GM19328 (cell line): ENCODE data around the gene CREBL2.

Experiments used
- ATAC-seq: cut with Tn5 transposase; IDR thresholded peaks from one replicate; pipeline ENCODE4 v1.9.1; 2021; ENCODE audit warnings: mild to moderate bottlenecking, moderate library complexity; ENCODE audit not compliant: unreplicated experiment

The CREBL2 gene

DNA sequence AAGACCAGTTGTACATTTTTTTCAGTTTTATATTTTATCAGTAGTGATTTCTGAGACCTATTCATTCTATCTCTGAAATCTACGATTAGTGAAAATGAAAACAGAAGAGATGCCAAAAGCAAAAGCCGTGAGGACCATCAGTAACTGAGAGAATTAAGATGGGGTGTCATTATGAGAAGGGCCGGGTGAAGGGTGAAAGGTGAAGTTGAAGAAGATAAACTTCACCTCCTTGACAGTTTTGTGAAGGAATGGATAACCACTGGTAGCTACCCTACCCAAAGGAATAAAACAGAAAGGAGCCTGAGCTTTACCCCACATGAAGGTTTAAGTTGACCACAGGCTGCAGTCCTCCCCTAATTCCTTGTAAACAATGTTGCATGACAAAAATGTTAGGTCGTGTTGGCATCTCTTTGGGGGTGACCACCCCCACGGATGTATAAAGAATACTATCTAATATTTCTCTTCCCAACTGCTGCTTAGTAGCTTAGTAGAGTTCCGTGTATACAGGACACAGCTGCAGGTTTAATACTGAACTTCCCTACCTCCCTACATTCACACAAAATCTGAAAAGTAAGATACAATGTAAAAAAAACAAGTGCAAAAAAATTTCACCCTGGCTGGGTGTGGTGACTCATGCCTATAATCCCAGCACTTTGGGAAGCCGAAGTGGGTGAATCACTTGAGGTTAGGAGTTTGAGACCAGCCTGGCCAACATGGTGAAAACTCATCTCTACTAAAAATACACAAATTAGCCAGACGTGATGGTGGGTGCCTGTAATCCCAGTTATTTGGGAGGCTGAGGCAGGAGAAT, 60.4 kb downstream of the CREBL2 start:
- ATAC-seq: no peak

DNA sequence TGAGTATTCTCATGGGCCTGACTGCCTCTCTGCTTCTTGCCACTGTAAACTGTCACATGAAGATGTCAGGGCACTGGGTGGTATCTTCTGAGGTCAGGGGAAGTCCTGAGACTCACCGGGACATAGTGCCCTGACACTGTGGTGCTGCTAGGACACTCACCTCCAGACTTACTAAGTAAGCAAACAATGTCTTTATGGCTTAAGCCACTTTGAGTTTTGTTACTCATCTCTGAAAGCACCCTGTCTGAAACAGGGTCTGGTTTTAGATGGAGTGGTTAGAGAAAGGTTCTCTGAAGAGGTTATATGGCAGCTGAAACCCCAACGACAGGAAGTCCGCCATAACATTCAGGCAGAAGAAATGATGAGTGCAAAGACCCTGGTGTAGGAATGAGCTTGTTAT, 61.6 kb downstream of the CREBL2 start:
- ATAC-seq: no peak

DNA sequence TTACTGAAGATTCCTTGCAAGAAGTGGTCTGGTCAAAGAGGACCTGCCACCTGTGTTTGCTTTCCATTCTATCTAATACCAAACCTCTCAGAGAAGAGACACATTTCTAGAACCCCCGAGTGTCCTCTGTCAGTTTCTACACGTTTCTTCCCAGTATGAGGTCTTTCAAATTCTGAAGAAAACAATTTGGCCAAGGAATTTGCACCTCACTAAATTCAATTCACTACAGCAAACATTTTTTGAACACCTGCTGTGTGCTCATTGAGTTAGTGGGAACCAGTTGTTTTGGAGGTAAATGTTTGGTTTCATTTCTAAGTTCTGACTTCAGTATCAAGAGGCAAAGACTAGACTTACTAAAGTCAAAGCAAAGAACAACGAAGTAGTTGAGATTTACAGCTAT, 64.9 kb downstream of the CREBL2 start:
- ATAC-seq: no peak

DNA sequence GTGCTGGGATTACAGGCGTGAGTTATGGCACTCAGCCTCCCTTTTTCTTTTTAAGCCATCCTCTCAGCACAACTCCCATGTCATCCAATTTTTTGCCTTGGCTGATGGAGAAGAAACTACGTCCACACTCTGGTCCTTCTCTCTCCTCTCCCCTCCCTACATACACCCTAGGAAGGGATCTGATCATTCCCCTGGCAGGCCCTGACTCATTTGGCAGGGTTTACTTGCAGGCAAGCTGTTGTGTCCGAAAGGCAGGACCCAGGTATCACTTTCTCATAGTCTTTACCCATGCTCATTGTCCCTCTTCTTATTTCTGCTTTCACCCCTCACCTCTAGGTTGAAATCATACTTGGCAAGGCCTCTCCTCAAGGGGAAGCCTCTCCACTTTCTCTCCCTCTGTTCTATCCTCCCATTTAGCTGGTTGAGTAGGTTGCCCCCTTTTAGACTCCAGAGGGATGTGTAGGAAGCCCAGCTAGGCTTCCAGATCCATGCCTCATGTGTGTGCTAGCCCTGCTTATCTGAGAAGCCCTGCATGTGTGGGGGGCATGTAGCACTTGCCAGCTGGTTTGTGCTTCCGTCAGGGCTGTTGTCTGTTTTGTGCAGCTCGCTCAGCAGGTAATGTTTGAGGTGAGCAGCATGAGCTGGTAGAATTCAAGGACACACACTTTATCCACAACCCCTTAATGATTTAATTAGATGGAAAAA, 69.5 kb downstream of the CREBL2 start:
- ATAC-seq: no peak

DNA sequence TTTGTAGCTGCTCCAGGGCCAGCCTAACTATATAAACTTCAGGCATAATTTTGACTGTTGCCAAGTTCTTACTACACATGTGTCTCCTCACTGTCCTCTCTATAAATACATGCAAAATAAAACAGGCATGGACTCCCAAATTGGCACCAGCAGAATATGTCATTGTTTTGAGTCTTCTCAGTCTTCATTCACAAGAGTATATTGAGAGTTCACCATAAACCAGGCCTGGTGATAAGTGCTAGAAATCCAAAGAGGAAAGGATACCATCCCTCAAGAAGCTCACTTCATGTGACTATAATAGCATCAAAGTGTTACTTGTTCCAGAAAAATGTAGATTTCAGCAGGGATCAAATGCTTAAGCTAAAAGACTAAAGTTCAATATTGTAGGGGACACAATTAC, 70.6 kb downstream of the CREBL2 start:
- ATAC-seq: no peak

DNA sequence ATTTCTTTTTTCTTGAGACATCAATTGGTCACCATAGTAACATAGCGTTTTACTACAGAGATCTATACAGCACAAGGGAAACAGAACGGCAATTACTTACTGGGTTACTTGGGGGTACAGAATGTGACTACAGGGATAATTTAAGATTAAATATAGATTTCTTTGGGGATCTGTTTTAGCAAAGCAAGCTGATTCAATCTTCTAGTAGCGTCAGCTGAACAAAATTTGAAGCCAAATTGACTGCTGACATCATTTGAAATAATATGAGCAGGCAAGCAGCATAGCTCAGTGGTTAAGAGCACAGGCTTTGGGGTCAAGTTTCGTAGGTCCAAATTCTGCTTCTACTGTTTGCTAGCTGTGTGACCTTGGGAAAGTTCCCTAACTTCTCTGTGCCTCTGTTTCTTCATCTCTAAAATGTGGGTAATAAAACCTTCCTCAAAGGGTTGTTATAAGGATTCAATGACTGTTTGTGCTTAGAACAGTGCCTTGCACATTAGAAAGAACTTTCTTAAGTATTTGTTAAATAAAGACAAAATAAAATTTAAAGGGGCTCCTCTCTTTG, 71.5 kb downstream of the CREBL2 start:
- ATAC-seq: no peak

DNA sequence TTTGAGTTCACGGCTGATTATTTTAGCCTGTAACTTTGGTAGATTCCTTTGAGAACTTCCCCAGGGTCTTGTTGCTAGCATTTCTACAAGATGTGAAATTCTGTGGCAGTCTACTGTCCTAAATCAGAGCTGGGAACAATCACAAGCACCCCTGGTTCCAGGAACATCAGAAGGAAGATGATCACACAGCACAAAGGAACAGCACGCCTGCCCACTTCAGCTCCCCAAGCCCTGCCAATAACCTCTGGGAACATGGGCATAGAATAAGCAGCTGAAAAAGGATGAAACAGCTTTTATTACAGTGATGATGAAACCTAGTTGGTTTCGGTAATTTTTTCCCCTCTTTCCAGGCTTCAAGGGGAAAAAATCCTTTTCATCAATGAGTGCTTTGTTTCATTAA, 72.0 kb downstream of the CREBL2 start:
- ATAC-seq: no peak

DNA sequence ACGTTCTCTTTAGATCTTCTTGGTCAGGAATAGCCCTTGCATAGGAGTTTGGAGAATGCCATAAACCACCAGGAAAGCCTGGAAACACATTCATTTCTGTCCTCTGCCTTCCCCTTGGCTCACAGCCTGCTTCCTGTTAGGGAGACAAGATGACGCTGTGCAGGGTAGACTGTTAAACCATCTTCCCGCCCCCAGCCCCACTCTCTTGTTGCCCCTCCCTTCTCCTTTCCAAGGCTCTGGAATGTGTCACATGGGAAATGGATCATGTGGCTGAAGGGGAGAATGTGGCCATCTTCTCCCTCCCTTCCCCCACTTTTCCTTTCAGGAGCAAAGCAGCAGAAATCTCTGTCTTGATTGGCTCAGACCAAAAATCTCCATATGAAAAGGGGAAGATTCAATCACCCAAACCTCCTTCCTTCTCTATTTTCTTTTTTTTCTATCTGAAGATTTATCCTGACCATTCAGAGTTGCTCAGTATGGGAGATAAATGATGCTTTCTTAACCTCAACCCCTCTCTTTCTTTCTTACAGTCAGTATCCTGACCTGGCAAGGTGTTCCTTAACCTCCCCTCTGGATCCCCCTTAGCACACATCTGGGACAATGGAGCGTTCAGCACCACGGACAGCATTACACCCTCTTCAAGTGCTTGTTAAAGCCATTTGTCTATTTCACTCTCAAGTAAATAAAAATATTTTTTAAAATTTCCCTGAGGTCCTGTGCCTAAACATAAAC, 72.9 kb downstream of the CREBL2 start:
- ATAC-seq: no peak

DNA sequence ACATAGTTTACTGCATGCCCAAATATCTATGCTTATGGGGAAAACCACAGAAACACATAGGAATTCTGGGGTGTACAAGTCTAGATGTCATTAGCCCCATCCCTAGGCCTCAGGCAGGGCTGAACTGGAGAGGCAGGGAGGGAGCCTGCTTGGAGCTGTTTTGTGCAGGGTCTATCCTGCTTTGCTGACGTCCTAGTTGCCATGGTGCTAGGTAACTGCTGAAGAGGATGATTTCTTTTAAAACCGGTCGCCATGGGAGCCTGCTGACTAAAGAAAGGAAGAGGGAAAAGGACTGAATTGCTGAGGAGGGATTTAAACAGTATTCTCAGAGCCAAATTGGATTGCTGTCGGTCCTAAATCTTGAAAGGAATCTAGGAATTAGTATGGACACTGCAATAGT, 73.6 kb downstream of the CREBL2 start:
- ATAC-seq: no peak

DNA sequence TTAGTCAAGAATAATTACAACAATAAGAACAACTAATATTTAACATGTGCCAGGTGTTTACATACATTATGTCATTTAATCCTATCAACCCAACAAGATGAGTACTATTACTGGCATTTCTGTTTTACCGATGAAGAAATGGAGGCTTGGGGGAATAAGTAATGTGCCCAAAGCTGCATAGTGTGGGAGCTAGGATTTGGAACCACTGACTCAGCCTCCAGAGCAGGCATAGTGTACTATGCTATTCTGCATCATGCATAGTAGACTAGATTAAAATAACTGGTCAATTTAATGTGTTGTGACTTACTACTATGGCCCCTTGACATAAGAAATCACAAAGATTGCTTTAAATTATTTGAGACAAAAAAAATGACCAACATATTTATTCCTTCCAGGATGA, 74.8 kb downstream of the CREBL2 start:
- ATAC-seq: no peak

DNA sequence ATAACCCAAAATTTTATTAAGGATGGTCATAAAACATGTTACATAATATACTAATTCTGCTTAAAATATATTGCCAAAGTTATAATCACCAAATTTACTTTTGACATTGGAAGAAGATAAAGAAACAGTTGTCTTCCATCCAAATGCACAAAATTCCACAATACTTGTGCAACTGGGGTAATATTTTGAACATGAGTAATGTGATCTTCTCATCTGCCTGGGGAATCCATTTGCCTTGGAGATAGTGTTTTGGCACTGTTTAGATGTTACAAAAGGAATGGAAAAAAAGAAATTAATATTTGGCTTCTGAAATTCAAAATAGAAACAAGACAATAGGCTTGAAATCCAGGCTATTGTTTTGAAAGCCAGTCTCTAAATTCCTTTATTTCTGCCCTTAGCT, 75.2 kb downstream of the CREBL2 start:
- ATAC-seq: no peak

DNA sequence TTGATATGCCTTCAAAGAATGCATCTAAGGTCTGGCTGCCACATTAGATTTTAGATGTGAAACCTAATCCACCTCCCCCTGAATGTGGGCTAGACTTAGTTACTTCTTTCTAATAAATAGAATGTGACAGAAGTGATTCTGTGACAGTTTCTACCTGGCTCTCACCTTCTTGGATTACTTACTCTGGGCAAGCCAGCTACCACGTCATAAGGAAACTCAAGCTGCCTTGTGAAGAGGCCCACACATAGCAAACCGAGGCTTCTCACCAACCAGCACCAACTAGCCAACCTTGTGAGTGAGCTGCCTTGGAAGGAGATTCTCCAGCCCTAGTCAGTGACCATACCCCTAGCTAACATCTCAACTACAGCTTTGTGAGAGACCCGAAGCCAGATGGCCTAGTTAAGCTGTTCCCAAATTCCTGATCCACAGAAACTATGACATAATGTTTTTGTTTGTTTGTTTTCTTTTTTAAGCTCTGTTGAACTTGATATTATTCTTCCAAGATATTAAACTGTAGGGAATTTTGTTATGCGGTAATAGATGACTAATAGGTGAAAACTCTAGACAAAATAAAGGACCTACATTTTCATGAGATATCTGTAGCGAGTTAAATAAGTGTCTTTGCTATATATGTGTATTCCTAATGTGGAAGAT, 78.1 kb downstream of the CREBL2 start:
- no peak for ATAC-seq

DNA sequence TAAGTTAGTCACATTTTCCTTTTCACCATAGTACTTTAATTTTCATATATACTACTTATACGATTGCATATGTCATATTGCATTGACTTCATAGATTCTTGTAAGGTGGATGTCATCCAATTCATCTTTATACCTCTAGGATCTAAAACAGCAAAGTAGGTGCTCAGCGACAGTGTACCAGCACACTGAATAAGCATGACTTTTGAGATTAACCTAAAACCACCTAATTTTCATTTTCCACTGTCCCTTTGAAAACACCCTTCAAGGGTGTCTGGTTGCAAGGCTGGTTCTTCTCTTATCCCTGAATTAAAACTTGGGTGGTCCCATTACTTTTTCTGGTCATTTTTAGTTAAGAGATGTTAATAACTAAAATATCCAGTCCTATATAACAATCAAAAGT, 79.9 kb downstream of the CREBL2 start:
- no peak for ATAC-seq

DNA sequence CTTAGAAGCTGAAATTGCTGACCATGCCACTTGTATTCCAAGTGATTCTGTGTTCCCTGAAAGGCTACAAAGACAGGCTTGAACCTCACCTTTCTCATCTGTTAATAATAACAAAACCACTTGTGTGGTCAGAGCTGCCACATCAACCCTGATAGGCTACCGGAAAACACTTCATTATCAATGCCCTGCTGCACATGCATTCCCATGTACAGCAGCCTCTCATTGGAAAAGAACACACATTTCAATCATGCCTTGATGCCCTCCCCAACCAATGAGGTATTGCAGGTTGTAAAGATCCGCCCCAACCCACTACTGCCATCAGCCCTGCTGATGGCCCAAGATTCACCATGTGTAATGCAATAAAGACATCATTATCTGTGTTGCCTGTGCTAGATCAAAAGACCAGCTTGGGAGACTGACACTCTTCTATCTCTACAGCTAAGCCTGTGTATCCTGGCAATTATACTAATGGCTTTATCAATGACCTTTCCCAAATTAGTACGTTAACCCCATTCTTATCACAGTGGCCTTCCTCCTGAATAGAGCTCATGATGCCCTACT, 81.5 kb downstream of the CREBL2 start:
- ATAC-seq: no peak
